T-helper 1 cell treated with Interleukin-12 subunit alpha and Interleukin-12 subunit beta and Interleukin-4 antibody, amounts not matched to agents 30 μg/mL and 1 μg/mL, for 36 hours (primary cell): ENCODE data around the gene CHCHD10.
"Not testable (repeated sequence)": the region's sequence is repeated elsewhere in the genome, so short reads cannot be mapped to it uniquely, and the experiment has no call there.

Source experiments
- H3K27ac Mint-ChIP-seq: one replicate; pipeline ENCODE4 v1.8.0; 2021; ENCODE audit warnings: mild to moderate bottlenecking, mixed read lengths
- H3K27me3 Mint-ChIP-seq: one replicate; pipeline ENCODE4 v1.8.0; 2021; ENCODE audit warnings: low read depth, mixed read lengths
- H3K36me3 Mint-ChIP-seq: one replicate; pipeline ENCODE4 v1.8.0; 2021; ENCODE audit warnings: low read depth, mixed read lengths
- H3K4me1 Mint-ChIP-seq: one replicate; pipeline ENCODE4 v1.8.0; 2021; ENCODE audit warnings: low read depth, mixed read lengths
- H3K4me3 Mint-ChIP-seq: one replicate; pipeline ENCODE4 v1.8.0; 2021; ENCODE audit warnings: mild to moderate bottlenecking, moderate library complexity, mixed read lengths
- H3K9me3 Mint-ChIP-seq: one replicate; pipeline ENCODE4 v1.8.0; 2021; ENCODE audit warnings: mixed read lengths

Gene CHCHD10

GRCh38 chr22:23752750-23753149, 15.0 kb downstream of the CHCHD10 start:
- peaks cover 5% of the 10 kb centered on the region for H3K27me3 Mint-ChIP-seq
- H3K4me1 Mint-ChIP-seq = peaks cover 15% of the 10 kb centered on the region
- H3K9me3 Mint-ChIP-seq = no peaks in the 10 kb centered on the region
- peaks cover 2% of the 10 kb centered on the region for H3K36me3 Mint-ChIP-seq
- peak overlapping the region; percentile 79 for H3K4me3 Mint-ChIP-seq
- no peak overlapping the region for H3K27ac Mint-ChIP-seq

DNA sequence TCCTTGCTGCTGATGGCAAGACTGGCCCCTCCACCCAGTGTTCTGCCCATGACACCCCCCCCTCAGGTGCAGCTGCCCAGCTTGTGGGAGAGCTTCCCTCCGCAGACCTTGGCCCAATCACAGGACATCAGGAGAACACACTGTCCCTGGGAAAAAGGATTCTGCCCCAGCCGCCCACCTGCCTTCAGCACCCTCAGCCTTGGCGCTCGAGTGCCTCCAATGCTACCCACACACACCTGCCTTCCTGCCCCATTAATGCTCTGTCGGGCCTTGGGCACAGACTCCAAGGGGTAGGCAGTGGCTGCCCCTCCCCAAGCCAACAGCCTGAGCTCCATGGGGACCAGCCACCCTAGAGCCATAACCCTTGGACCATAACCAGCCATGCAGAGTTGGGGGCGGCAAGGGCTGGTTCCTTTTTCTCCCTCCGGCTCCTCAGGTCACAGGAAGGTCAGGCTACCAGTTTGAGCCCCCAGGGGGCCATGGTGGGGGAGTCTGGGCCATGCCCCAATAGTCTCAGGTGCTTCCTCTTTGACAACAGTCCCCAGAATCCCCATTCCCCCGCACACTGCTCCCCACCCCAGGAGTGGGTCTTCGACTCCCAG, 15.6 kb downstream of the CHCHD10 start:
- peak overlapping the region; percentile 52 for H3K27ac Mint-ChIP-seq
- peaks cover 15% of the 10 kb centered on the region for H3K4me1 Mint-ChIP-seq
- peaks cover 2% of the 10 kb centered on the region for H3K36me3 Mint-ChIP-seq

GRCh38 chr22:23751441-23751996, 16.3 kb downstream of the CHCHD10 start:
- Mint-ChIP-seq H3K36me3 (peaks cover 6% of the 10 kb centered on the region), H3K4me1 (peaks cover 15% of the 10 kb centered on the region), H3K9me3 (no peaks in the 10 kb centered on the region), H3K27me3 (peaks cover 5% of the 10 kb centered on the region), H3K27ac (no peak overlapping the region), H3K4me3 (peak overlapping the region; percentile 79)

More for the DNA sequence above, 15.6 kb downstream of the CHCHD10 start:
- peaks cover 5% of the 10 kb centered on the region for H3K27me3 Mint-ChIP-seq
- no peaks in the 10 kb centered on the region for H3K9me3 Mint-ChIP-seq
- H3K4me3 Mint-ChIP-seq = peak overlapping the region; percentile 79

DNA sequence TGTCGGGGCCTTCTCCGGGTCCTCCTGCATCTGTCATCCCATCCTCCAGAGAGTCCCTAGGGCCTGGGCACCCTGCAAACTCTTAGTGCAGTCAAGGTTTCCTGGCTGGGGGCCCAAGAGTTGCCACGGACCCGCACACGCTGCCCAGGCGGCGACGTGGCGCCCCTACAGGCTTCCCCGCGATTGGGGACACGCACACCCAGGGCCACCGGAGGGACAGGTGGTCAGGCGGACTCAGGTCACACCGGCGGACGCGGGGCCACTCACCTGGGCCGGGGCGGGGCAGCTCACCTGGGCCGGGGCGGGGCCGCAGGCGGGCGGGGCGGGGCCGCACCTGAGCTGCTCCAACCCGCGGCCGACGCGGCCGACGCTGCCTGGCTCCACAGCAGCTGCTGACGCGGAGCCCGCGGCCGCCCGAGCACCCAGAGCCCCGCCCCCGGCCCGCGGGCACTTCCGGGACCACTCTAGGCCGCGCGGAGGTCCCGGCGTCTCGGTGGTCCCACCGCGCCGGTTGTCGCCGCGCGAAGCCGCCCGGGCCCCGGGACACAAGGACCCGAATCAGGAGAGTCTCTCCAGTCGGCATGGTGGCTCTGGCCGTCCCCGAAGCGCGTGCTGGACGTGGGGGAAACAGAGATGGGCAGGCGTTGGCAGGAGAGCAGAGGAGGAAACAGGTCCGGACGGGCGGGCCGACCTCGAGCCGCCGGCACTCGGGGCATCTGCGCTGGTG, 16.9 kb downstream of the CHCHD10 start, which contains the start of gene ZNF70:
ZNF70 (minus strand) TSS at position 399 of the 727 bp plus-strand sequence. CDS start 5,972 bp downstream, outside the sequence.
- peaks cover 6% of the 10 kb centered on the region for H3K36me3 Mint-ChIP-seq
- no peaks in the 10 kb centered on the region for H3K9me3 Mint-ChIP-seq
- peak within 1 kb of the TSS; percentile 70 for H3K27ac Mint-ChIP-seq
- H3K27me3 Mint-ChIP-seq = peaks cover 5% of the 10 kb centered on the region
- peaks cover 15% of the 10 kb centered on the region for H3K4me1 Mint-ChIP-seq
- peak within 1 kb of the TSS; percentile 80 for H3K4me3 Mint-ChIP-seq

DNA sequence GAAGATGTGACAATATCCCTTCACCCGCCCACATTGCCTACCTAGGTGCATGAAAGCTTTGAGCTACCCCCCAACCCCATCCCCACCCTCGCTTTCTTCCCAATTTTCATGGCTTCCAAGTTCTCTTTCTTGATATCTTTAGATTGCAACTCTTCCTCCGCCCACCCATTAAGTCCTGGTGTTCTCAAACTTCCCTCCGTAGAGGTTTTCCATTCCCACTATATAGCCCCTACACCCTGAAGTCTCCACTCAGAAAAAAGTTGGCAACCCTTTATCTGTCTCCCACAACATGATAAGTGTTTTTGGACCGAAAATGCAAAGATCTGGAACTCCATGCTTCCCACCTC, 17.4 kb downstream of the CHCHD10 start:
- Mint-ChIP-seq H3K4me1 (peaks cover 15% of the 10 kb centered on the region), H3K9me3 (no peaks in the 10 kb centered on the region), H3K4me3 (peak overlapping the region; percentile 80), H3K27me3 (peaks cover 5% of the 10 kb centered on the region), H3K27ac (peak overlapping the region; percentile 70), H3K36me3 (peaks cover 6% of the 10 kb centered on the region)

DNA sequence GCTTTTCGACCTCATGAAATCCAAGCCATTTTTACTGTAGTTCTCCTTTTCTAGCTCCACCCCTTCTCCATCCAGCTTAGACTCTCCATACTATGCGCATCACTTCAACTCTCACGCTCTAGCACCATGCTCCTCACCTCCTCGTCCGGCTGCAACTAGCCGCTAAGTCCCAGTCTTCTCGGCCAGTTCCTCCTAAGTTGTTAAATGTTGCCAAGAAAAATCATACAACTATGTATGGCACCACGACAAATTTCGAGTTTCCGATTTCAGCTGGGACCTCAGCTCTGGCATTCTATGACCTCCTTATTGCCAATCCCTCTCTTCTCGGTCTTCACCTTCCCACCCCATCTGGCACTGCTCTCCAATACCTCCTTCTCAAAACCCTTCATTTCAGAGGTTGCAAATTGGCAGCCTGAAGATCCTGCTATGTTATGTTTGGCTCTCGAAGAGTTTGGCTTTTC, 17.9 kb downstream of the CHCHD10 start:
- Mint-ChIP-seq H3K9me3 (peaks cover 4% of the 10 kb centered on the region), H3K4me3 (peak overlapping the region; percentile 80), H3K4me1 (peaks cover 15% of the 10 kb centered on the region), H3K27ac (no peak overlapping the region), H3K36me3 (peaks cover 10% of the 10 kb centered on the region), H3K27me3 (peaks cover 5% of the 10 kb centered on the region)

DNA sequence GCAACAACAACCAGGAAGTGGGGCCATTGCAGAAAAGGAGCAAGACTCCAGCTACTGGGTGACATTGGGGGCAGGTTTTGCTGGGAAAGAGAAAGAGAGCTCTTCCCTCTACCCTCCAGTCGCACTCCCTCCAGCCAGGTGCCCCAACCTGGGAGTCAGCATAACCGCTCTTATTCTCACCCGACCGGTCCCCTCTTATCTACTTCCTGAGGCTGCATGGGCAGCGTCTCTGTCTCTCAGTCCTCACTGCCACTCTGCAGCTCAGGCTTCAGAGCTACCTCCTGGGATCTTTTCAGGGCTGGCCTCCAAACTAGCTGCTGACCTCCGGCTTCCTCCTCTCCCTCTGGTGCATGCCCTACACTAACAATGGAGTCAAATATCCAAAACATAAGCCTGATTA, 22.0 kb downstream of the CHCHD10 start:
- Mint-ChIP-seq H3K4me3 (no peak overlapping the region), H3K9me3 (peaks cover 11% of the 10 kb centered on the region), H3K27me3 (peaks cover 5% of the 10 kb centered on the region), H3K4me1 (peaks cover 11% of the 10 kb centered on the region), H3K27ac (no peak overlapping the region), H3K36me3 (peaks cover 25% of the 10 kb centered on the region)

GRCh38 chr22:23744485-23744884, 23.3 kb downstream of the CHCHD10 start:
- no peaks in the 10 kb centered on the region for H3K27me3 Mint-ChIP-seq
- H3K27ac Mint-ChIP-seq = no peak overlapping the region
- peaks cover 23% of the 10 kb centered on the region for H3K36me3 Mint-ChIP-seq
- H3K4me3 Mint-ChIP-seq = no peak overlapping the region
- H3K9me3 Mint-ChIP-seq = peaks cover 11% of the 10 kb centered on the region
- no peaks in the 10 kb centered on the region for H3K4me1 Mint-ChIP-seq

- Mint-ChIP-seq H3K27ac (no peak overlapping the region), H3K27me3 (no peaks in the 10 kb centered on the region), H3K36me3 (peaks cover 23% of the 10 kb centered on the region), H3K9me3 (peaks cover 11% of the 10 kb centered on the region), H3K4me3 (no peak overlapping the region), H3K4me1 (no peaks in the 10 kb centered on the region)
Observed at GRCh38 chr22:23744001-23744400, 23.8 kb downstream of the CHCHD10 start.

DNA sequence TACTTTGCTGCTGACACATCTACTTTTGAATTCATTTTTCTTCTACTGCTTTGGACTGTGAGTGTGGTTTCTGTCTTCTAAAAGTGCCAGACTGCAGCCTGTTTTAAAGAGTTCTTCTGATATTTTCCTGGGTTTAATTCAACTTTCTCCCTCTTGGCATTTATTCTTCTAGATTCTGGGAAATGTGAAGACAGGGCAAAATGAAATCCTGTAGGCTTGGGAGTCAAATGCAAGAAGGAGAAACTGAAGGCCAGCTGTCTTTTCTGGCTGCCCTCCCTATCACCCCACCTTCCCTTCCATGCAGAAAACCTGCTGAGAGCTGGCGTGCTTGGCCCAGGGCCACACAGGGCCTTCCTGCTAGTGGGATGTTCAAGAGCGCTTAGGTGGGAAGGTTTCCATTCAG, 24.5 kb downstream of the CHCHD10 start:
- Mint-ChIP-seq H3K4me1 (no peaks in the 10 kb centered on the region), H3K27me3 (no peaks in the 10 kb centered on the region), H3K36me3 (peaks cover 23% of the 10 kb centered on the region), H3K9me3 (peaks cover 11% of the 10 kb centered on the region), H3K27ac (no peak overlapping the region), H3K4me3 (no peak overlapping the region)

GRCh38 chr22:23742505-23743264, 25.1 kb downstream of the CHCHD10 start:
- Mint-ChIP-seq H3K4me1 (no peaks in the 10 kb centered on the region), H3K4me3 (no peak overlapping the region), H3K9me3 (peaks cover 11% of the 10 kb centered on the region), H3K27me3 (no peaks in the 10 kb centered on the region), H3K36me3 (peaks cover 23% of the 10 kb centered on the region), H3K27ac (no peak overlapping the region)

GRCh38 chr22:23737696-23738095, 30.1 kb downstream of the CHCHD10 start:
- Mint-ChIP-seq H3K27me3 (no peaks in the 10 kb centered on the region), H3K9me3 (no peaks in the 10 kb centered on the region)

DNA sequence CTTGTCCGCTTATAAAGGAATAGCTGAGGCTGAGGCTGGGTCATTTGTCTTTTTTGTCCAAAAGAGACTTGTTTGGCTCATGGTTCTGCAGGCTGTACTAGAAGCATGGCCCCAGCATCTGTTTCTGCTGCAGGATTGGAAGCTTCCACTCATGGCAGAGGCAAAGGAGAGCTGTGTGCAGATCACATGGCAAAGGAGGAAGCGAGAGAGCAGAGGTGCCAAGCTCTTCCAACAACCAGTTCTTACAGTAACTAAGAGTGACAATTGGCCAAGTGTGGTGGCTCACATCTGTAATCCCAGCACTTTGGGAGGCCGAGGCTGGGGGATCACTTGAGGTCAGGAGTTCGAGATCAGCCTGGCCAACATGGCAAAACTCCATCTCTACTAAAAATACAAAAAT, 39.7 kb downstream of the CHCHD10 start:
- H3K36me3 Mint-ChIP-seq, H3K4me1 Mint-ChIP-seq, H3K9me3 Mint-ChIP-seq, H3K27ac Mint-ChIP-seq, H3K4me3 Mint-ChIP-seq: not testable (repeated sequence)
- H3K27me3 Mint-ChIP-seq = peaks cover 11% of the 10 kb centered on the region

More at GRCh38 chr22:23737696-23738095, 30.1 kb downstream of the CHCHD10 start:
- H3K36me3 Mint-ChIP-seq = no peaks in the 10 kb centered on the region
- no peak overlapping the region for H3K4me3 Mint-ChIP-seq
- H3K4me1 Mint-ChIP-seq = no peaks in the 10 kb centered on the region
- H3K27ac Mint-ChIP-seq = no peak overlapping the region

DNA sequence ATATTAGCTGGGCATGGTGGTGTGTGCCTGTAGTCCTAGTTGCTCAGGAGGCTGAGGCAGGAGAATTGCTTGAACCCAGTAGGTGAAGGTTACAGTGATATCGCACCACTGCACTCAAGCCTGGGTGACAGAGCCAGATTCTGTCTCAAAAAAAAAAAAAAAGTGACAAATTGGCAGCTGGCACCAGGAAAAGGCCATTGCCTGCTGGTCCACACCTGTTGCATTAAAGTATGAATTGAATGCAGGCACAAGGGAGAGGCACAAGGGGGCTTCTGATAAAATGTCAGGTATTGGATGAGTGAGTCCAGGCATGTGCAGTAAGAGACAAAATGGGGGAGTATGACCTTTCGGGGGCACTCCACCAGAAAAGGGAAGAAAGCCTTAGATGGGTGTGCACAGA, 45.0 kb downstream of the CHCHD10 start:
- Mint-ChIP-seq H3K27me3 (peaks cover 3% of the 10 kb centered on the region), H3K4me1 (no peaks in the 10 kb centered on the region), H3K36me3 (no peaks in the 10 kb centered on the region), H3K9me3 (no peaks in the 10 kb centered on the region), H3K27ac (no peak overlapping the region), H3K4me3 (no peak overlapping the region)
